GM23338 (cell line): ENCODE measurements around the gene NDE1. TPM values are rescaled to one million over a fixed set of nuclear protein-coding genes. Genes with fewer than 3 reads are reported as not detected.

ENCODE experiments used
- ATAC-seq: fragments of 200-7000 bp; cut with Tn5 transposase; 3 replicates; pipeline ENCODE4 v1.9.1; 2020
- DNase-seq: peaks from one replicate; pipeline ENCODE4 v3.0.0-alpha.2; 2015; ENCODE audit warnings: low spot score
- H2AFZ ChIP-seq: fragments of 200-600 bp; sonication (generic); 2 replicates; pipeline ENCODE4 v1.8.0; 2016; ENCODE audit warnings: antibody characterized with exemption, mild to moderate bottlenecking, moderate library complexity
- H3F3A ChIP-seq: fragments of 200-600 bp; sonication (generic); replicated peaks from 2 replicates; pipeline ENCODE4 v1.8.0; 2017; ENCODE audit warnings: antibody characterized with exemption, mixed run types, low read depth
- H3K27ac ChIP-seq: fragments of 200-600 bp; sonication (generic); 2 replicates; pipeline ENCODE4 v1.6.1; 2016; ENCODE audit warnings: low read depth
- H3K27me3 ChIP-seq: fragments of 200-600 bp; sonication (generic); 2 replicates; pipeline ENCODE4 v1.8.0; 2016; ENCODE audit warnings: mild to moderate bottlenecking, mixed run types, moderate library complexity; ENCODE audit not compliant: insufficient read depth
- H3K36me3 ChIP-seq: fragments of 200-600 bp; sonication (generic); 2 replicates; pipeline ENCODE4 v1.8.0; 2016; ENCODE audit warnings: mild to moderate bottlenecking; ENCODE audit not compliant: insufficient read depth
- H3K4me1 ChIP-seq: fragments of 200-600 bp; sonication (generic); 2 replicates; pipeline ENCODE4 v1.8.0; 2016; ENCODE audit warnings: mild to moderate bottlenecking, moderate library complexity; ENCODE audit not compliant: insufficient read depth
- H3K4me2 ChIP-seq: fragments of 200-600 bp; sonication (generic); 2 replicates; pipeline ENCODE4 v1.7.1; 2017; ENCODE audit warnings: mixed run types
- H3K4me3 ChIP-seq: fragments of 200-600 bp; sonication (generic); 2 replicates; pipeline ENCODE4 v1.6.1; 2016; ENCODE audit warnings: mixed run types
- H3K79me2 ChIP-seq: fragments of 200-600 bp; sonication (generic); replicated peaks from 2 replicates; pipeline ENCODE4 v1.8.0; 2017; ENCODE audit warnings: mild to moderate bottlenecking; ENCODE audit not compliant: insufficient read depth
- H3K9me2 ChIP-seq: fragments of 200-600 bp; sonication (generic); 2 replicates; pipeline ENCODE4 v1.8.0; 2017; ENCODE audit not compliant: insufficient read depth
- H4K20me1 ChIP-seq: fragments of 200-600 bp; sonication (generic); replicated peaks from 2 replicates; pipeline ENCODE4 v1.8.0; 2017; ENCODE audit warnings: mild to moderate bottlenecking; ENCODE audit not compliant: insufficient read depth
- H3K27ac Mint-ChIP-seq: 2 replicates; pipeline ENCODE4 v1.8.0; 2020; ENCODE audit warnings: inconsistent platforms, mild to moderate bottlenecking, moderate library complexity, mixed read lengths
- H3K27me3 Mint-ChIP-seq: 3 replicates; pipeline ENCODE4 v1.8.0; 2022; ENCODE audit warnings: low read depth, mild to moderate bottlenecking, moderate library complexity, mixed read lengths, inconsistent platforms; ENCODE audit not compliant: insufficient read depth, poor library complexity
- H3K36me3 Mint-ChIP-seq: 3 replicates; pipeline ENCODE4 v1.8.0; 2021; ENCODE audit warnings: low read depth, mild to moderate bottlenecking, inconsistent platforms, moderate library complexity, mixed read lengths
- H3K4me1 Mint-ChIP-seq: 3 replicates; pipeline ENCODE4 v1.8.0; 2020; ENCODE audit warnings: mild to moderate bottlenecking, inconsistent platforms, mixed read lengths
- H3K4me3 Mint-ChIP-seq: 3 replicates; pipeline ENCODE4 v1.8.0; 2021; ENCODE audit warnings: moderate library complexity, mild to moderate bottlenecking, inconsistent platforms, mixed read lengths
- H3K9me3 Mint-ChIP-seq: 3 replicates; pipeline ENCODE4 v1.8.0; 2020; ENCODE audit warnings: moderate library complexity, mild to moderate bottlenecking, inconsistent platforms, mixed read lengths
- CREB1 ChIP-seq: fragments of 250-450 bp; sonication (Bioruptor Pico); IDR thresholded peaks from 2 replicates; pipeline ENCODE4 v1.5.0; 2020; ENCODE audit warnings: low read depth, mild to moderate bottlenecking, moderate library complexity
- CTCF ChIP-seq, 2 experiments: fragments of 200-600 bp in 1 of 2; sonication (generic) in 1 of 2; conservative IDR thresholded peaks; 2 replicates each; pipeline versions ENCODE4 v1.5.1 to v1.6.1; 2016 to 2017; ENCODE audit warnings: antibody characterized with exemption in 2 of 2, low read depth in 2 of 2, mild to moderate bottlenecking in 2 of 2, moderate library complexity in 1 of 2
- ETS1 ChIP-seq: IDR thresholded peaks from 2 replicates; pipeline ENCODE4 v1.6.1; 2016; ENCODE audit warnings: antibody characterized with exemption
- EZH2 ChIP-seq: fragments of 200-600 bp; sonication (generic); IDR thresholded peaks from one replicate; pipeline ENCODE4 v1.8.0; 2017; ENCODE audit warnings: antibody characterized with exemption, mild to moderate bottlenecking, low read depth; ENCODE audit not compliant: unreplicated experiment
- EZH2phosphoT487 ChIP-seq: fragments of 200-600 bp; sonication (generic); IDR thresholded peaks from one replicate; pipeline ENCODE4 v1.8.1; 2018; ENCODE audit warnings: antibody characterized with exemption; ENCODE audit not compliant: unreplicated experiment
- JUNB ChIP-seq: IDR thresholded peaks from one replicate; pipeline ENCODE4 v1.6.1; 2016; ENCODE audit warnings: antibody characterized with exemption; ENCODE audit not compliant: unreplicated experiment
- NANOG ChIP-seq: IDR thresholded peaks from 2 replicates; pipeline ENCODE4 v1.6.1; 2016; ENCODE audit warnings: antibody characterized with exemption, borderline replicate concordance
- POLR2AphosphoS5 ChIP-seq: IDR thresholded peaks from 2 replicates; pipeline ENCODE4 v1.6.1; 2016; ENCODE audit warnings: antibody characterized with exemption, low read depth
- REST ChIP-seq: IDR thresholded peaks from one replicate; pipeline ENCODE4 v1.6.1; 2018; ENCODE audit warnings: antibody characterized with exemption; ENCODE audit not compliant: unreplicated experiment
- STAT1 ChIP-seq: IDR thresholded peaks from one replicate; pipeline ENCODE4 v1.6.1; 2016; ENCODE audit warnings: antibody characterized with exemption; ENCODE audit not compliant: unreplicated experiment
- ZNF114 ChIP-seq: fragments of 250-450 bp; sonication (Bioruptor Pico); IDR thresholded peaks from 2 replicates; pipeline ENCODE4 v1.5.0; 2020; ENCODE audit warnings: mild to moderate bottlenecking, moderate library complexity
- ZNF331 ChIP-seq: fragments of 250-450 bp; sonication (Bioruptor Pico); IDR thresholded peaks from 2 replicates; pipeline ENCODE4 v1.5.0; 2020; ENCODE audit warnings: low read depth, mild to moderate bottlenecking, moderate library complexity
- ZNF462 ChIP-seq: fragments of 250-450 bp; sonication (Bioruptor Pico); IDR thresholded peaks from 2 replicates; pipeline ENCODE4 v1.5.0; 2020; ENCODE audit warnings: mild to moderate bottlenecking, moderate library complexity
- polyA plus RNA-seq: library from polyadenylated mRNA; unstranded; fragments of >200 nt; fragmentation: Nextera tagmentation; extraction: Ambion mirVana; gene quantifications from 2 replicates; pipeline ENCODE4 v1.2.1, GENCODE V29; 2016
- total RNA-seq: library from RNA; depleted of rRNA; stranded (reverse); fragments of >200 nt; shearing (Covaris generic); gene quantifications from 2 replicates; pipeline ENCODE4 v1.2.3, GENCODE V29; 2014

NDE1 gene
- total and polyA plus RNA-seq, 2 experiments from 2014 or later = 13.0 to 22.9 TPM

GRCh38 chr16:15770512-15770911 lies 120.5 kb downstream of the NDE1 start:
- Histone ChIP-seq H3K36me3 (no peaks in the 10 kb centered on the region), H3K4me2 (no peak overlapping the region), H3F3A (no peaks in the 10 kb centered on the region), H3K4me1 (no peaks in the 10 kb centered on the region), H2AFZ (peak overlapping the region; percentile 14; the same call in 1 of the 2 replicates), H3K79me2 (no peaks in the 10 kb centered on the region), H3K27ac (no peak overlapping the region), H3K4me3 (no peak overlapping the region), H4K20me1 (no peaks in the 10 kb centered on the region), H3K27me3 (no peaks in the 10 kb centered on the region), H3K9me2 (no peaks in the 10 kb centered on the region)
- Mint-ChIP-seq H3K27me3 (peaks cover 4% of the 10 kb centered on the region), H3K4me3 (no peak overlapping the region), H3K4me1 (no peaks in the 10 kb centered on the region), H3K9me3 (no peaks in the 10 kb centered on the region), H3K36me3 (no peaks in the 10 kb centered on the region), H3K27ac (no peak overlapping the region)
- DNase-seq (no peak), ATAC-seq (no peak)
- TF ChIP-seq NANOG = no peak
- no peak for TF ChIP-seq POLR2AphosphoS5
- TF ChIP-seq EZH2 = no peak
- TF ChIP-seq ZNF462 (CRISPR knock-in tag) = no peak
- TF ChIP-seq ZNF114 (CRISPR knock-in tag) = no peak
- TF ChIP-seq REST = no peak
- no peak for TF ChIP-seq CREB1 (CRISPR knock-in tag)
- TF ChIP-seq STAT1 = no peak
- no peak for TF ChIP-seq CTCF (conservative IDR thresholded peaks at IDR 0.05; ENCODE audit: low read depth in 2 of 2)
- TF ChIP-seq JUNB = no peak
- no peak for TF ChIP-seq ZNF331 (CRISPR knock-in tag)
- no peak for TF ChIP-seq ETS1
- TF ChIP-seq EZH2phosphoT487 = no peak
